ENCODE data around the gene JTB.

- TF ChIP-seq CTCF (conservative IDR thresholded peaks at IDR 0.05; ENCODE audit: low read depth, low read length), result no peak
- TF ChIP-seq POLR2A (IDR thresholded peaks at IDR 0.05; ENCODE audit: low read depth, low read length), result no peak
- no peak for TF ChIP-seq NFE2L2 (IDR thresholded peaks at IDR 0.05; ENCODE audit: low read depth, low read length)
- TF ChIP-seq MXI1 (IDR thresholded peaks at IDR 0.05; ENCODE audit: borderline replicate concordance, low read depth, low read length), result no peak
- TF ChIP-seq RFX5 (IDR thresholded peaks at IDR 0.05; ENCODE audit: low read depth, low read length), result no peak
- no peak for TF ChIP-seq MAZ (IDR thresholded peaks at IDR 0.05; ENCODE audit: borderline replicate concordance, low read depth, low read length)
- no peak for TF ChIP-seq MAFK (IDR thresholded peaks at IDR 0.05; ENCODE audit: low read depth, low read length)
- no peak for TF ChIP-seq FOS (IDR thresholded peaks at IDR 0.05; ENCODE audit: low read depth, low read length)
Observed at GRCh38 chr1:153941826-153942725, 35.4 kb downstream of the JTB start.
